ENCODE data around the gene KCNIP4. TPM values are rescaled to one million over a fixed set of nuclear protein-coding genes. Genes with fewer than 3 reads are reported as not detected.
"Not testable (repeated sequence)": the region's sequence is repeated elsewhere in the genome, so short reads cannot be mapped to it uniquely, and the experiment has no call there.

Gene KCNIP4
- total RNA-seq: not detected
- long read RNA-seq: 0 reads

GRCh38 chr4:21948347-21949072 lies at the start of gene KCNIP4:
Gene KCNIP4, minus strand, starts transcription at chr4:21948772.
- Histone ChIP-seq H3K4me3 (no peak within 1 kb of the TSS), H3K27me3 (no peaks in the 10 kb centered on the region), H3K9me3 (no peaks in the 10 kb centered on the region), H3K4me1 (no peaks in the 10 kb centered on the region), H3K27ac (no peak within 1 kb of the TSS), H3K36me3 (no peaks in the 10 kb centered on the region)
- DNase-seq: peak; percentile 18 to 43 (median 39)
- peak in 2 of 4 donors; percentile 30 to 36 for ATAC-seq
- 0% methylated on average over 1 of the region's 81 CpGs for WGBS (ENCODE audit: insufficient coverage, low coverage, low lambda C conversion rate, missing lambda C conversion rate)
- intact Hi-C loops (cut with DNase I): no loop called here
- no peak for TF ChIP-seq POLR2A (IDR thresholded peaks at IDR 0.05)
- no peak for TF ChIP-seq CTCF (IDR thresholded peaks at IDR 0.05)

DNA sequence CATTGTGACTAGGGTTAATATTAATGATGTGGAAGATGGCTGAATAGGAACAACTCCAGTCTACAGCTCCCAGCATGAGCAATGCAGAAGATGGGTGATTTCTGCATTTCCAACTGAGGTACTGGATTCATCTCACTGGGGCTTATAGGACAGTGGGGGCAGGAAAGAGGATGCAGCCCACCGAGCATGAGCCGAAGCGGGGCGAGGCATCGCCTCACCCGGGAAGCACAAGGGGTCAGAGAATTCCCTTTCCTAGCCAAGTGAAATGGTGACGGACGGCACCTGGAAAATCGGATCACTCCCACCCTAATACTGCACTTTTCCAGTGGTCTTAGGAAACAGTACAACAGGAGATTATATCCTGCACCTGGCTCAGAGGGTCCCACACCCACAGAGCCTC lies 48.0 kb upstream of the KCNIP4 start:
- H3K27ac ChIP-seq; DNase-seq; H3K4me3 ChIP-seq; H3K27me3 ChIP-seq; intact Hi-C loops (cut with DNase I); H3K4me1 ChIP-seq; H3K36me3 ChIP-seq; ATAC-seq; H3K9me3 ChIP-seq: not testable (repeated sequence)
- WGBS (ENCODE audit: insufficient coverage, low coverage, low lambda C conversion rate, missing lambda C conversion rate): no CpG with 5 or more reads among the region's 9 CpGs

GRCh38 chr4:21992330-21992729 lies 43.8 kb upstream of the KCNIP4 start:
- intact Hi-C loops (cut with DNase I): no loop called here
- ATAC-seq: no peak
- Histone ChIP-seq H3K27me3 (no peaks in the 10 kb centered on the region), H3K4me1 (no peaks in the 10 kb centered on the region), H3K27ac (no peak overlapping the region), H3K4me3 (no peak overlapping the region), H3K36me3 (no peaks in the 10 kb centered on the region), H3K9me3 (no peaks in the 10 kb centered on the region)
- TF ChIP-seq CTCF (IDR thresholded peaks at IDR 0.05) (no peak), POLR2A (IDR thresholded peaks at IDR 0.05) (no peak)
- DNase-seq: no peak
- WGBS (ENCODE audit: insufficient coverage, low coverage, low lambda C conversion rate, missing lambda C conversion rate): 39% methylated on average over 1 of the region's 1 CpG

- TF ChIP-seq POLR2A (IDR thresholded peaks at IDR 0.05): no peak
- TF ChIP-seq CTCF (IDR thresholded peaks at IDR 0.05): no peak
- WGBS (ENCODE audit: insufficient coverage, low coverage, low lambda C conversion rate, missing lambda C conversion rate): 33% methylated on average over 1 of the region's 1 CpG
- Histone ChIP-seq H3K27ac (no peak overlapping the region), H3K4me1 (no peaks in the 10 kb centered on the region), H3K4me3 (no peak overlapping the region), H3K9me3 (no peaks in the 10 kb centered on the region), H3K36me3 (no peaks in the 10 kb centered on the region), H3K27me3 (no peaks in the 10 kb centered on the region)
- no peak for DNase-seq
- no peak for ATAC-seq
- intact Hi-C loops (cut with DNase I): no loop called here
Measured at GRCh38 chr4:21991562-21991961, 43.0 kb upstream of the KCNIP4 start.

DNA sequence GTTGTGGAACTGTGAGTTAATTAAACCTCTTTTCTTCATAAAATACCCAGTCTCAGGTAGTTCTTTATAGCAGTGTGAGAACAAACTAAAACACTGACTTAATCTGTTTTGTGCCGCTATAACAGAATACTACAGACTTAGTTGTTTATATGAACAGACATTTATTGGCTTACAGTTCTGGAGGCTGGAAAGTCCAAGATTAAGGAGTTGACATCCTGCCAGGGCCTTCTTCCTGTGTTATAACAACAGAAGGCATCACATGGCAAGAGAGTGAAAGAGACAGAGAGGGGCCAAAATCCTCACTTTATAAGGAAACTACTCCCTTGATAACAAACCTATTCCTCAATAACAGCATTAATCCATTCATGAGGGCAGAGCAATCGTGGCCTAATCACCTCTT lies 42.5 kb upstream of the KCNIP4 start:
- Histone ChIP-seq H3K27me3 (no peaks in the 10 kb centered on the region), H3K36me3 (no peaks in the 10 kb centered on the region), H3K27ac (no peak overlapping the region), H3K4me1 (no peaks in the 10 kb centered on the region), H3K4me3 (no peak overlapping the region), H3K9me3 (no peaks in the 10 kb centered on the region)
- intact Hi-C loops (cut with DNase I): no loop called here
- DNase-seq (no peak), ATAC-seq (no peak)
- TF ChIP-seq CTCF (IDR thresholded peaks at IDR 0.05): no peak
- 22% methylated on average over 2 of the region's 2 CpGs for WGBS (ENCODE audit: insufficient coverage, low coverage, low lambda C conversion rate, missing lambda C conversion rate)
